Measurements from ENCODE around the gene ZNF737.
"Not testable (repeated sequence)": the region's sequence is repeated elsewhere in the genome, so short reads cannot be mapped to it uniquely, and the experiment has no call there.

ZNF737 gene

GRCh38 chr19:20565321-20566018 is at the start of gene ZNF737:
ZNF737 (minus strand) TSS chr19:20565781; CDS start chr19:20565640, 141 bp downstream.
- H3K9me3 ChIP-seq (ENCODE audit: insufficient read depth, low read depth, low read length) = no peaks in the 10 kb centered on the region; the same call in 1 of the 2 replicates
- H3K27me3 ChIP-seq (ENCODE audit: insufficient read depth, low read length) = no peaks in the 10 kb centered on the region
- H3K4me3 ChIP-seq (ENCODE audit: low read length) = peak within 1 kb of the TSS; percentile 83; the same call in 1 of the 2 replicates
- H3K4me1 ChIP-seq (ENCODE audit: insufficient read depth, low read length) = no peaks in the 10 kb centered on the region
- peak within 1 kb of the TSS; percentile 88; the same call in 1 of the 2 replicates for H3K9ac ChIP-seq (ENCODE audit: low read depth, low read length)
- peaks cover 4% of the 10 kb centered on the region; the same call in 1 of the 2 replicates for H3K36me3 ChIP-seq (ENCODE audit: insufficient read depth, low read depth, low read length)
- no peak within 1 kb of the TSS for H3K27ac ChIP-seq (ENCODE audit: low read length)

GRCh38 chr19:20614971-20615370 is 49.4 kb upstream of the ZNF737 start:
- not testable (repeated sequence) for H3K4me1 ChIP-seq (ENCODE audit: insufficient read depth, low read length); H3K4me3 ChIP-seq (ENCODE audit: low read length); H3K27me3 ChIP-seq (ENCODE audit: insufficient read depth, low read length); H3K9ac ChIP-seq (ENCODE audit: low read depth, low read length); H3K27ac ChIP-seq (ENCODE audit: low read length); H3K36me3 ChIP-seq (ENCODE audit: insufficient read depth, low read depth, low read length)
- peaks cover 30% of the 10 kb centered on the region for H3K9me3 ChIP-seq (ENCODE audit: insufficient read depth, low read depth, low read length)

GRCh38 chr19:20612711-20613316 is 47.2 kb upstream of the ZNF737 start:
- H3K4me3 ChIP-seq (ENCODE audit: low read length) = no peak overlapping the region
- no peaks in the 10 kb centered on the region for H3K4me1 ChIP-seq (ENCODE audit: insufficient read depth, low read length)
- no peak overlapping the region for H3K27ac ChIP-seq (ENCODE audit: low read length)
- no peaks in the 10 kb centered on the region for H3K27me3 ChIP-seq (ENCODE audit: insufficient read depth, low read length)
- no peaks in the 10 kb centered on the region for H3K36me3 ChIP-seq (ENCODE audit: insufficient read depth, low read depth, low read length)
- H3K9me3 ChIP-seq (ENCODE audit: insufficient read depth, low read depth, low read length) = peaks cover 38% of the 10 kb centered on the region
- no peak overlapping the region for H3K9ac ChIP-seq (ENCODE audit: low read depth, low read length)

GRCh38 chr19:20611866-20612265 is 46.3 kb upstream of the ZNF737 start:
- H3K4me3 ChIP-seq (ENCODE audit: low read length) = no peak overlapping the region
- peaks cover 33% of the 10 kb centered on the region for H3K9me3 ChIP-seq (ENCODE audit: insufficient read depth, low read depth, low read length)
- H3K4me1 ChIP-seq (ENCODE audit: insufficient read depth, low read length) = no peaks in the 10 kb centered on the region
- no peaks in the 10 kb centered on the region for H3K36me3 ChIP-seq (ENCODE audit: insufficient read depth, low read depth, low read length)
- H3K27ac ChIP-seq (ENCODE audit: low read length) = no peak overlapping the region
- no peaks in the 10 kb centered on the region for H3K27me3 ChIP-seq (ENCODE audit: insufficient read depth, low read length)
- no peak overlapping the region for H3K9ac ChIP-seq (ENCODE audit: low read depth, low read length)

GRCh38 chr19:20607943-20608342 is 42.4 kb upstream of the ZNF737 start:
- H3K27ac ChIP-seq (ENCODE audit: low read length) = no peak overlapping the region
- H3K9ac ChIP-seq (ENCODE audit: low read depth, low read length) = no peak overlapping the region
- H3K4me3 ChIP-seq (ENCODE audit: low read length) = no peak overlapping the region
- H3K9me3 ChIP-seq (ENCODE audit: insufficient read depth, low read depth, low read length) = peaks cover 50% of the 10 kb centered on the region
- H3K4me1 ChIP-seq (ENCODE audit: insufficient read depth, low read length) = no peaks in the 10 kb centered on the region
- H3K27me3 ChIP-seq (ENCODE audit: insufficient read depth, low read length) = no peaks in the 10 kb centered on the region
- no peaks in the 10 kb centered on the region for H3K36me3 ChIP-seq (ENCODE audit: insufficient read depth, low read depth, low read length)

- H3K27me3 ChIP-seq (ENCODE audit: insufficient read depth, low read length) = no peaks in the 10 kb centered on the region
- H3K4me3 ChIP-seq (ENCODE audit: low read length) = no peak overlapping the region
- peaks cover 12% of the 10 kb centered on the region; the same call in 1 of the 2 replicates for H3K36me3 ChIP-seq (ENCODE audit: insufficient read depth, low read depth, low read length)
- H3K9ac ChIP-seq (ENCODE audit: low read depth, low read length) = no peak overlapping the region
- peaks cover 39% of the 10 kb centered on the region for H3K9me3 ChIP-seq (ENCODE audit: insufficient read depth, low read depth, low read length)
- H3K4me1 ChIP-seq (ENCODE audit: insufficient read depth, low read length) = no peaks in the 10 kb centered on the region
- H3K27ac ChIP-seq (ENCODE audit: low read length) = no peak overlapping the region
Measured at GRCh38 chr19:20558571-20558970, 7.0 kb downstream of the ZNF737 start.

- no peak overlapping the region for H3K27ac ChIP-seq (ENCODE audit: low read length)
- no peaks in the 10 kb centered on the region for H3K27me3 ChIP-seq (ENCODE audit: insufficient read depth, low read length)
- peaks cover 17% of the 10 kb centered on the region; the same call in 1 of the 2 replicates for H3K36me3 ChIP-seq (ENCODE audit: insufficient read depth, low read depth, low read length)
- H3K9me3 ChIP-seq (ENCODE audit: insufficient read depth, low read depth, low read length) = peaks cover 43% of the 10 kb centered on the region
- H3K9ac ChIP-seq (ENCODE audit: low read depth, low read length) = no peak overlapping the region
- no peaks in the 10 kb centered on the region for H3K4me1 ChIP-seq (ENCODE audit: insufficient read depth, low read length)
- no peak overlapping the region for H3K4me3 ChIP-seq (ENCODE audit: low read length)
Measured at GRCh38 chr19:20558011-20558410, 7.6 kb downstream of the ZNF737 start.

GRCh38 chr19:20544667-20545333 is 20.8 kb downstream of the ZNF737 start:
- not testable (repeated sequence) for H3K27me3 ChIP-seq (ENCODE audit: insufficient read depth, low read length); H3K4me3 ChIP-seq (ENCODE audit: low read length); H3K4me1 ChIP-seq (ENCODE audit: insufficient read depth, low read length); H3K27ac ChIP-seq (ENCODE audit: low read length); H3K9ac ChIP-seq (ENCODE audit: low read depth, low read length)
- Histone ChIP-seq H3K9me3 (ENCODE audit: insufficient read depth, low read depth, low read length) (peaks cover 95% of the 10 kb centered on the region), H3K36me3 (ENCODE audit: insufficient read depth, low read depth, low read length) (peaks cover 57% of the 10 kb centered on the region; the same call in 1 of the 2 replicates)

- H3K4me3 ChIP-seq (ENCODE audit: low read length); H3K4me1 ChIP-seq (ENCODE audit: insufficient read depth, low read length); H3K27ac ChIP-seq (ENCODE audit: low read length); H3K9ac ChIP-seq (ENCODE audit: low read depth, low read length); H3K27me3 ChIP-seq (ENCODE audit: insufficient read depth, low read length); H3K36me3 ChIP-seq (ENCODE audit: insufficient read depth, low read depth, low read length): not testable (repeated sequence)
- H3K9me3 ChIP-seq (ENCODE audit: insufficient read depth, low read depth, low read length) = peaks cover 42% of the 10 kb centered on the region
Measured at GRCh38 chr19:20530303-20530702, 35.3 kb downstream of the ZNF737 start.

GRCh38 chr19:20513189-20513904 is 52.2 kb downstream of the ZNF737 start:
- Histone ChIP-seq H3K9ac (ENCODE audit: low read depth, low read length) (no peak overlapping the region), H3K27ac (ENCODE audit: low read length) (no peak overlapping the region), H3K36me3 (ENCODE audit: insufficient read depth, low read depth, low read length) (no peaks in the 10 kb centered on the region), H3K4me3 (ENCODE audit: low read length) (no peak overlapping the region), H3K27me3 (ENCODE audit: insufficient read depth, low read length) (no peaks in the 10 kb centered on the region), H3K4me1 (ENCODE audit: insufficient read depth, low read length) (no peaks in the 10 kb centered on the region), H3K9me3 (ENCODE audit: insufficient read depth, low read depth, low read length) (peaks cover 39% of the 10 kb centered on the region)

- Histone ChIP-seq H3K4me1 (ENCODE audit: insufficient read depth, low read length) (no peaks in the 10 kb centered on the region), H3K27ac (ENCODE audit: low read length) (no peak overlapping the region), H3K9ac (ENCODE audit: low read depth, low read length) (no peak overlapping the region), H3K27me3 (ENCODE audit: insufficient read depth, low read length) (no peaks in the 10 kb centered on the region), H3K9me3 (ENCODE audit: insufficient read depth, low read depth, low read length) (peaks cover 45% of the 10 kb centered on the region), H3K4me3 (ENCODE audit: low read length) (no peak overlapping the region), H3K36me3 (ENCODE audit: insufficient read depth, low read depth, low read length) (no peaks in the 10 kb centered on the region)
Measured at GRCh38 chr19:20503476-20503875, 62.1 kb downstream of the ZNF737 start.
